OCI-LY1 (cell line): Measurements from ENCODE around the gene FBXW11.
"Not testable (repeated sequence)": the region's sequence is repeated elsewhere in the genome, so short reads cannot be mapped to it uniquely, and the experiment has no call there.

ENCODE experiments used
- H2AFZ ChIP-seq: fragments of 200-600 bp; sonication (generic), shearing (Covaris generic); 2 replicates; pipeline ENCODE4 v1.6.0; 2014; ENCODE audit warnings: antibody characterized with exemption, mild to moderate bottlenecking, low read length
- H3F3A ChIP-seq: fragments of 200-600 bp; sonication (generic), shearing (Covaris generic); 2 replicates; pipeline ENCODE4 v1.6.0; 2014; ENCODE audit warnings: mild to moderate bottlenecking, antibody characterized with exemption, low read length, moderate library complexity; ENCODE audit not compliant: insufficient read depth
- H3K27ac ChIP-seq: fragments of 200-600 bp; sonication (generic); 2 replicates; pipeline ENCODE4 v1.5.1; 2014; ENCODE audit warnings: low read length, mixed run types, mild to moderate bottlenecking, low read depth; ENCODE audit not compliant: poor library complexity, severe bottlenecking
- H3K27me3 ChIP-seq: fragments of 200-600 bp; sonication (generic); 2 replicates; pipeline ENCODE4 v1.6.0; 2014; ENCODE audit warnings: antibody characterized with exemption, mild to moderate bottlenecking, low read length, moderate library complexity; ENCODE audit not compliant: insufficient read depth
- H3K36me3 ChIP-seq: fragments of 200-600 bp; sonication (generic); 2 replicates; pipeline ENCODE4 v1.6.1; 2014; ENCODE audit warnings: mild to moderate bottlenecking, antibody characterized with exemption, low read length, moderate library complexity, mixed read lengths; ENCODE audit not compliant: insufficient read depth
- H3K4me1 ChIP-seq: fragments of 200-600 bp; sonication (generic); 2 replicates; pipeline ENCODE4 v1.5.1; 2014; ENCODE audit warnings: mild to moderate bottlenecking, low read length, moderate library complexity; ENCODE audit not compliant: insufficient read depth, severe bottlenecking
- H3K4me2 ChIP-seq: fragments of 200-600 bp; sonication (generic), shearing (Covaris generic); 2 replicates; pipeline ENCODE4 v1.6.1; 2014; ENCODE audit warnings: low read length
- H3K4me3 ChIP-seq: fragments of 200-600 bp; sonication (generic); 2 replicates; pipeline ENCODE4 v1.5.1; 2014; ENCODE audit warnings: low read length, low read depth, mild to moderate bottlenecking, mixed read lengths; ENCODE audit not compliant: poor library complexity, severe bottlenecking
- H3K79me2 ChIP-seq: fragments of 200-600 bp; shearing (Covaris generic); 2 replicates; pipeline ENCODE4 v1.6.1; 2016; ENCODE audit warnings: mixed run types, low read length, mixed read lengths; ENCODE audit not compliant: insufficient read depth
- H3K9ac ChIP-seq: fragments of 200-600 bp; sonication (generic), shearing (Covaris generic); 2 replicates; pipeline ENCODE4 v1.6.1; 2014; ENCODE audit warnings: mild to moderate bottlenecking, low read length, mixed read lengths
- H3K9me2 ChIP-seq: fragments of 200-600 bp; sonication (generic), shearing (Covaris generic); 2 replicates; pipeline ENCODE4 v1.6.1; 2014; ENCODE audit warnings: low read depth, mild to moderate bottlenecking, low read length, mixed read lengths
- H3K9me3 ChIP-seq: fragments of 200-600 bp; shearing (Covaris generic); 2 replicates; pipeline ENCODE4 v1.6.1; 2014; ENCODE audit warnings: low read length, mixed read lengths
- H4K20me1 ChIP-seq: fragments of 200-600 bp; sonication (generic), shearing (Covaris generic); 2 replicates; pipeline ENCODE4 v1.6.0; 2016; ENCODE audit warnings: mild to moderate bottlenecking, low read length; ENCODE audit not compliant: insufficient read depth
- EZH2 ChIP-seq: fragments of 200-600 bp; sonication (generic), shearing (Covaris generic); IDR thresholded peaks from 2 replicates; pipeline ENCODE4 v1.8.0; 2017; ENCODE audit warnings: borderline replicate concordance, mixed run types, mild to moderate bottlenecking, antibody characterized with exemption, low read length, moderate library complexity, mixed read lengths
- TF ChIP-seq, protein P1 (sequence below): fragments of 200-600 bp; sonication (generic), shearing (Covaris generic); IDR thresholded peaks from 2 replicates; pipeline ENCODE4 v1.5.1; 2017; ENCODE audit warnings: mild to moderate bottlenecking, antibody characterized with exemption, low read length, moderate library complexity, mixed read lengths

Gene FBXW11

DNA sequence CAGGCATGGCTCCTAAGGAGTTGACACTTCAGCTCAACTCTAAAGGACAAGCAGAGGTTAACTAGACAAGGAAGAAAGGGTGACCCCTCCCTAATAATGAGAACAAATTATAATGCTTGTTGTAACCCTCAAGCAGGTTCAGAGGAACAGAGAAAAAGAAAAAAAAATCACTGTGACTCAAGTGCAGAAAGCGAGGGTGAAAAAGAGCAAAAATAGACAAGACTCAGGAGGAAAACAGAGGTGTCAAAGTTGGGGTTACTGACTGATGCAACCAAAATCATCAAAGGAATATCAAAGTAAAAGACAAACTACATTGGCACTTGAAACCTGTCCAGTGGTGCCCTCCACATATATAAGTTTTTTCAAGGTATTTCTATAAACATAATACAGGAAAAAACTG lies 28.4 kb downstream of the FBXW11 start:
- peak overlapping the region; percentile 69 for H3K27ac ChIP-seq
- TF ChIP-seq, protein P1, sequence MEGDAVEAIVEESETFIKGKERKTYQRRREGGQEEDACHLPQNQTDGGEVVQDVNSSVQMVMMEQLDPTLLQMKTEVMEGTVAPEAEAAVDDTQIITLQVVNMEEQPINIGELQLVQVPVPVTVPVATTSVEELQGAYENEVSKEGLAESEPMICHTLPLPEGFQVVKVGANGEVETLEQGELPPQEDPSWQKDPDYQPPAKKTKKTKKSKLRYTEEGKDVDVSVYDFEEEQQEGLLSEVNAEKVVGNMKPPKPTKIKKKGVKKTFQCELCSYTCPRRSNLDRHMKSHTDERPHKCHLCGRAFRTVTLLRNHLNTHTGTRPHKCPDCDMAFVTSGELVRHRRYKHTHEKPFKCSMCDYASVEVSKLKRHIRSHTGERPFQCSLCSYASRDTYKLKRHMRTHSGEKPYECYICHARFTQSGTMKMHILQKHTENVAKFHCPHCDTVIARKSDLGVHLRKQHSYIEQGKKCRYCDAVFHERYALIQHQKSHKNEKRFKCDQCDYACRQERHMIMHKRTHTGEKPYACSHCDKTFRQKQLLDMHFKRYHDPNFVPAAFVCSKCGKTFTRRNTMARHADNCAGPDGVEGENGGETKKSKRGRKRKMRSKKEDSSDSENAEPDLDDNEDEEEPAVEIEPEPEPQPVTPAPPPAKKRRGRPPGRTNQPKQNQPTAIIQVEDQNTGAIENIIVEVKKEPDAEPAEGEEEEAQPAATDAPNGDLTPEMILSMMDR: no peak
- TF ChIP-seq EZH2: no peak
- peak overlapping the region; percentile 67 for H3K4me2 ChIP-seq

DNA sequence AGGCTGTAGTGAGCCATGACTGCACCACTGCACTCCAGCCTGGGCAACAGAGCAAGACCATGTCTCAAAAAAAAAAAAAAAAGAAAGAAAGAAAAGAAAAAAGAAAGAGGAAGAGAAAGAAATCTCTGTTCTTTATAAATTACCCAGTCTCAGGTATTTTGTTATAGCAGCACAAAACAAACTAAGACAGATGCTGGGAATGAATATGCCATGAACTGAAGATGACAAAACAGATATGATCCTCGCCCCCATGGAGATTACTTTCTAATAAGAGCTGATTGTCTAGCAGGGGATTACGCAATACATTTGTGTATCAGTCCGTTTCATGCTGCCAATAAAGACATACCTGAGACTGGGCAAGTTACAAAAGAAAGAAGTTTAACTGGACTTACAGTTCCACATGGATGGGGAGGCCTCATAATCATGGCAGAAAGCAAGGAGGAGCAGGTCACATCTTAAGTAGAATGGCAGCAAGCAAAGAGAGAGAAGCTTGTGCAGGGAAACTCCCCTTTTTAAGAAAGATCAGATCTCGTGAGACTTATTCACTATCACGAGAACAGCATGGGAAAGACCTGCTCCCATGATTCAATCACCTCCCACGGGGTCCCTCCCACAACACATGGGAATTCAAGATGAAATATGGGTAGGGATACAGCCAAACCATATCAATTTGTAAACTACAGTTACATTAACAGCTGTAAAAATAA lies 29.0 kb downstream of the FBXW11 start:
- not testable (repeated sequence) for H3K27ac ChIP-seq, H3K4me2 ChIP-seq, H4K20me1 ChIP-seq, H3K4me3 ChIP-seq, H3K9me2 ChIP-seq, H3K27me3 ChIP-seq, H2AFZ ChIP-seq, H3F3A ChIP-seq, H3K36me3 ChIP-seq, H3K9ac ChIP-seq, H3K9me3 ChIP-seq
- peaks cover 40% of the 10 kb centered on the region for H3K79me2 ChIP-seq
- H3K4me1 ChIP-seq: peaks cover 38% of the 10 kb centered on the region

More for the DNA sequence above, 28.4 kb downstream of the FBXW11 start:
- no peaks in the 10 kb centered on the region; the same call in 1 of the 2 replicates for H3K36me3 ChIP-seq
- H3K9ac ChIP-seq: peak overlapping the region; percentile 25; the same call in 1 of the 2 replicates
- H3K27me3 ChIP-seq: no peaks in the 10 kb centered on the region
- H3K4me1 ChIP-seq: peaks cover 40% of the 10 kb centered on the region
- no peaks in the 10 kb centered on the region for H4K20me1 ChIP-seq
- no peak overlapping the region for H3K4me3 ChIP-seq
- H3K9me2 ChIP-seq: no peaks in the 10 kb centered on the region
- H3K9me3 ChIP-seq: peaks cover 10% of the 10 kb centered on the region; the same call in 1 of the 2 replicates
- H2AFZ ChIP-seq: no peak overlapping the region
- H3F3A ChIP-seq: no peaks in the 10 kb centered on the region
- H3K79me2 ChIP-seq: peaks cover 36% of the 10 kb centered on the region

GRCh38 chr5:171975877-171976667 lies 30.4 kb downstream of the FBXW11 start:
- Histone ChIP-seq H3K9me2 (no peaks in the 10 kb centered on the region), H3K4me2 (no peak overlapping the region), H4K20me1 (no peaks in the 10 kb centered on the region), H3K27me3 (no peaks in the 10 kb centered on the region), H3K4me1 (peaks cover 41% of the 10 kb centered on the region), H3K36me3 (no peaks in the 10 kb centered on the region; the same call in 1 of the 2 replicates), H3K9me3 (peaks cover 10% of the 10 kb centered on the region; the same call in 1 of the 2 replicates), H3F3A (no peaks in the 10 kb centered on the region), H3K79me2 (peaks cover 31% of the 10 kb centered on the region), H3K9ac (no peak overlapping the region), H3K4me3 (no peak overlapping the region), H2AFZ (no peak overlapping the region), H3K27ac (no peak overlapping the region)
- TF ChIP-seq, protein P1: no peak
- no peak for TF ChIP-seq EZH2
